D721Med (cell line): ENCODE measurements around the gene RABEP2.

ENCODE experiments used
- DNase-seq: peaks from one replicate; pipeline ENCODE4 v3.0.0; 2011; ENCODE audit warnings: low spot score; ENCODE audit not compliant: insufficient read length
- FAIRE-seq: peaks from 2 replicates; lab custom pipeline; 2011; peaks lifted over from hg19 to GRCh38; lab: Jason Lieb, UNC
- TF ChIP-seq, protein P1 (sequence below): IDR thresholded peaks from 2 replicates; pipeline ENCODE4 v1.5.1; 2012; ENCODE audit warnings: mild to moderate bottlenecking, control low read depth; ENCODE audit not compliant: insufficient read depth; ENCODE audit errors: missing control alignments

The RABEP2 gene

GRCh38 chr16:28865001-28865688 lies 59.9 kb downstream of the RABEP2 start:
- TF ChIP-seq, protein P1, sequence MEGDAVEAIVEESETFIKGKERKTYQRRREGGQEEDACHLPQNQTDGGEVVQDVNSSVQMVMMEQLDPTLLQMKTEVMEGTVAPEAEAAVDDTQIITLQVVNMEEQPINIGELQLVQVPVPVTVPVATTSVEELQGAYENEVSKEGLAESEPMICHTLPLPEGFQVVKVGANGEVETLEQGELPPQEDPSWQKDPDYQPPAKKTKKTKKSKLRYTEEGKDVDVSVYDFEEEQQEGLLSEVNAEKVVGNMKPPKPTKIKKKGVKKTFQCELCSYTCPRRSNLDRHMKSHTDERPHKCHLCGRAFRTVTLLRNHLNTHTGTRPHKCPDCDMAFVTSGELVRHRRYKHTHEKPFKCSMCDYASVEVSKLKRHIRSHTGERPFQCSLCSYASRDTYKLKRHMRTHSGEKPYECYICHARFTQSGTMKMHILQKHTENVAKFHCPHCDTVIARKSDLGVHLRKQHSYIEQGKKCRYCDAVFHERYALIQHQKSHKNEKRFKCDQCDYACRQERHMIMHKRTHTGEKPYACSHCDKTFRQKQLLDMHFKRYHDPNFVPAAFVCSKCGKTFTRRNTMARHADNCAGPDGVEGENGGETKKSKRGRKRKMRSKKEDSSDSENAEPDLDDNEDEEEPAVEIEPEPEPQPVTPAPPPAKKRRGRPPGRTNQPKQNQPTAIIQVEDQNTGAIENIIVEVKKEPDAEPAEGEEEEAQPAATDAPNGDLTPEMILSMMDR, result no peak
- FAIRE-seq (no peak), DNase-seq (no peak)

- FAIRE-seq, result no peak
- TF ChIP-seq, protein P1, result no peak
Observed at GRCh38 chr16:28863929-28864793, 60.9 kb downstream of the RABEP2 start.

GRCh38 chr16:28859326-28859725 lies 65.7 kb downstream of the RABEP2 start:
- TF ChIP-seq, protein P1, result no peak
- DNase-seq (no peak), FAIRE-seq (no peak)

More at GRCh38 chr16:28863929-28864793, 60.9 kb downstream of the RABEP2 start:
- DNase-seq, result no peak

DNA sequence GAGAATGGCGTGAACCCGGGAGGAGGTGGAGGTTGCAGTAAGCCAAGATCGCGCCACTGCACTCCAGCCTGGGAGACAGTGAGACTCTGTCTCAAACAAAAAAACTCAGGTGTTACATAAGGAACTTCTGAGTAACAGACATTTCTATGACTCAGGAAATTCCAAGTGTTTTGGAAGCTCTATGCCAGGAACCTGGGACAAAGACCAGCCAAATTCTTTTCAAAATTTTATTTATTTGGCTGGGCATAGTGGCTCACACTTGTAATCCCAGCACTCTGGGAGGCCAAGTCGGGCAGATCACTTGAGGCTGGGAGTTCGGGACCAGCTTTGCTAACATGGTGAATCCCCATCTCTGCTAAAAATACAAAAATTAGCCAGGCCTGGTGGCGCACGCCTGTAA lies 66.6 kb downstream of the RABEP2 start:
- FAIRE-seq, result no peak
- TF ChIP-seq, protein P1, result no peak

More for the DNA sequence above, 66.6 kb downstream of the RABEP2 start:
- DNase-seq, result no peak
